Osteocyte (in vitro differentiated cells): ENCODE results near the gene LCN2. TPM values are rescaled to one million over a fixed set of nuclear protein-coding genes. Genes with fewer than 3 reads are reported as not detected.

Source experiments
- DNase-seq: peaks from one replicate; pipeline ENCODE4 v3.0.0; 2021; ENCODE audit warnings: mixed read lengths; ENCODE audit not compliant: unreplicated experiment; ENCODE audit errors: extremely low spot score
- H3K27ac Mint-ChIP-seq: one replicate; pipeline ENCODE4 v1.8.0; 2021; ENCODE audit warnings: mild to moderate bottlenecking, mixed read lengths; ENCODE audit not compliant: unreplicated experiment
- H3K27me3 Mint-ChIP-seq: one replicate; pipeline ENCODE4 v1.8.0; 2021; ENCODE audit warnings: mixed read lengths; ENCODE audit not compliant: unreplicated experiment
- H3K36me3 Mint-ChIP-seq: one replicate; pipeline ENCODE4 v1.8.0; 2021; ENCODE audit warnings: mixed read lengths; ENCODE audit not compliant: unreplicated experiment
- H3K4me1 Mint-ChIP-seq: one replicate; pipeline ENCODE4 v1.8.0; 2021; ENCODE audit warnings: mixed read lengths; ENCODE audit not compliant: unreplicated experiment
- H3K4me3 Mint-ChIP-seq: one replicate; pipeline ENCODE4 v1.8.0; 2021; ENCODE audit warnings: mild to moderate bottlenecking, moderate library complexity, mixed read lengths; ENCODE audit not compliant: unreplicated experiment
- H3K9me3 Mint-ChIP-seq: one replicate; pipeline ENCODE4 v1.8.0; 2021; ENCODE audit warnings: mixed read lengths; ENCODE audit not compliant: unreplicated experiment
- total RNA-seq: library from RNA; stranded (reverse); gene quantifications from 2 replicates; pipeline ENCODE4 v1.2.1, GENCODE V29; 2021
- TF ChIP-seq, protein P1 (sequence below): fragments of 200-600 bp; sonication (generic); IDR thresholded peaks from 2 replicates; pipeline ENCODE4 v1.5.0; 2021; ENCODE audit warnings: antibody characterized with exemption, mild to moderate bottlenecking, moderate library complexity

LCN2 gene
- total RNA-seq, 1 donor from 2014 or later, result not detected

DNA sequence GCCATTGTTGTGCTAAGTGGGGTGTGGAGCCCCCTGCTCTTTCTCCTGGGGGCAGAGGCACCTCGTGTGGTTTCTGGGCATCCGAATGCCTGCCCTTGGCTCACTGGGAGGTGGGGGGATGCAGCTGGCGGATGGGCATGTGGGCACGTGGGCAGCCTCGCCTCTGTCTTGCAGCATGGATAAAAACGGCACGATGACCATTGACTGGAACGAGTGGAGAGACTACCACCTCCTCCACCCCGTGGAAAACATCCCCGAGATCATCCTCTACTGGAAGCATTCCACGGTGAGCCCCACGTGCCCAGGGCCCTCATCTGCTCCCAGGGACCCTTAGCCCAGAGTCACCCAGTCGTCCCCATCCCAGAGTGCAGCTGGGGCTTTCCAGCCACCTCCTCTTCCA lies 47.1 kb upstream of the LCN2 start:
- Mint-ChIP-seq H3K9me3 (no peaks in the 10 kb centered on the region), H3K4me1 (peaks cover 55% of the 10 kb centered on the region), H3K27me3 (no peaks in the 10 kb centered on the region), H3K27ac (peak overlapping the region; percentile 31), H3K36me3 (peaks cover 33% of the 10 kb centered on the region), H3K4me3 (peak overlapping the region; percentile 14)
- TF ChIP-seq, protein P1, sequence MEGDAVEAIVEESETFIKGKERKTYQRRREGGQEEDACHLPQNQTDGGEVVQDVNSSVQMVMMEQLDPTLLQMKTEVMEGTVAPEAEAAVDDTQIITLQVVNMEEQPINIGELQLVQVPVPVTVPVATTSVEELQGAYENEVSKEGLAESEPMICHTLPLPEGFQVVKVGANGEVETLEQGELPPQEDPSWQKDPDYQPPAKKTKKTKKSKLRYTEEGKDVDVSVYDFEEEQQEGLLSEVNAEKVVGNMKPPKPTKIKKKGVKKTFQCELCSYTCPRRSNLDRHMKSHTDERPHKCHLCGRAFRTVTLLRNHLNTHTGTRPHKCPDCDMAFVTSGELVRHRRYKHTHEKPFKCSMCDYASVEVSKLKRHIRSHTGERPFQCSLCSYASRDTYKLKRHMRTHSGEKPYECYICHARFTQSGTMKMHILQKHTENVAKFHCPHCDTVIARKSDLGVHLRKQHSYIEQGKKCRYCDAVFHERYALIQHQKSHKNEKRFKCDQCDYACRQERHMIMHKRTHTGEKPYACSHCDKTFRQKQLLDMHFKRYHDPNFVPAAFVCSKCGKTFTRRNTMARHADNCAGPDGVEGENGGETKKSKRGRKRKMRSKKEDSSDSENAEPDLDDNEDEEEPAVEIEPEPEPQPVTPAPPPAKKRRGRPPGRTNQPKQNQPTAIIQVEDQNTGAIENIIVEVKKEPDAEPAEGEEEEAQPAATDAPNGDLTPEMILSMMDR, result no peak
- DNase-seq, result no peak

DNA sequence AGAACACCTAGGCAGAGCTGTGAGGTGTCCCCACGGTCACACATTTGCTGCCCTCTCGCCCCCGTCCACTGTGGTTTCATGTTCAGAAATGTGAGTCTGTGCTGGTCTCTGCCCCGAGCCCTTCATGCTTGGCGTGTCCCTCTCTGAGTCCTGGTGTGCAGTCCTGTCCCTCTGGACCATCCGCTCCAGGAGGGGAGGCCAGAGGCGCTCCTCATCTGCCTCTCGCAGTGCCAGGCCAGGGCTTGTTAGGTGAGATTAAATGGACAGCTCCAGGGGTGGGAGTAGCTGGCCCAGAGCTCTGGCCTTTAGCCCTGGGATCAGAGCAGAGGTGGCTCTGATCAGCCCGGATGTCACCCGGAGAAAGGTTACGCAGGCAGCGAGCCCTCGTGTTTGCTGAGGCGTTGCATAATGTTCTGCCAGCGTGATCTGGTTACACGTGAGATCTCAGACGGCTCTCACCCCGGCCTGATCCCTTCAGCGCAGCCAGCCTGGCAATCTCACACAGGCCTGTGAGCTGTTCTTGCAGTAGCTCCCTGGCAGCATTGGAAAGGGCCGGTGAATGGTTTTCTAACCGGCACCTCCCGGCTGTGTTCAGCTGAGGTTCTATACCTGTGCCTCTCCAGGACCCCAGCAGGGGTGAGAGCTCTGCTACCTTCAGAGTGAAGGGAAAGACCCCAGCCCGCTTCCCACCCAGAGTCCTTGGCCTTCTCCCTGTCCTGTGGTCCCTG lies 46.2 kb upstream of the LCN2 start:
- no peak overlapping the region for H3K4me3 Mint-ChIP-seq
- H3K27ac Mint-ChIP-seq, result peak overlapping the region; percentile 82
- no peak for DNase-seq
- TF ChIP-seq, protein P1, result no peak
- no peaks in the 10 kb centered on the region for H3K27me3 Mint-ChIP-seq
- peaks cover 38% of the 10 kb centered on the region for H3K36me3 Mint-ChIP-seq
- no peaks in the 10 kb centered on the region for H3K9me3 Mint-ChIP-seq
- peaks cover 47% of the 10 kb centered on the region for H3K4me1 Mint-ChIP-seq

DNA sequence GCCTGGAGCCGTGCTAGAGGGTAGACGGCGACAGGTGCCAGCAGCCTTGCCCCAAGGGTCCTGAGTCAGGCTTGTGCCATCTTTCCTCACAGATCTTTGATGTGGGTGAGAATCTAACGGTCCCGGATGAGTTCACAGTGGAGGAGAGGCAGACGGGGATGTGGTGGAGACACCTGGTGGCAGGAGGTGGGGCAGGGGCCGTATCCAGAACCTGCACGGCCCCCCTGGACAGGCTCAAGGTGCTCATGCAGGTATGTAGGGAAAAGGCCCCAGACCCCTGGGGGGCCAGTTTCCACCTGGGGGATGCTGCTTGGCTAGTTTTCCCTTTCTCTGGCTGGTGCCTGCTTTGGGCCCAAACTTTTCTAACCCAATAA lies 45.7 kb upstream of the LCN2 start:
- Mint-ChIP-seq H3K4me1 (peaks cover 44% of the 10 kb centered on the region), H3K27me3 (no peaks in the 10 kb centered on the region), H3K36me3 (peaks cover 43% of the 10 kb centered on the region), H3K27ac (peak overlapping the region; percentile 82), H3K9me3 (no peaks in the 10 kb centered on the region), H3K4me3 (no peak overlapping the region)
- no peak for DNase-seq
- TF ChIP-seq, protein P1, result peak; percentile 25

DNA sequence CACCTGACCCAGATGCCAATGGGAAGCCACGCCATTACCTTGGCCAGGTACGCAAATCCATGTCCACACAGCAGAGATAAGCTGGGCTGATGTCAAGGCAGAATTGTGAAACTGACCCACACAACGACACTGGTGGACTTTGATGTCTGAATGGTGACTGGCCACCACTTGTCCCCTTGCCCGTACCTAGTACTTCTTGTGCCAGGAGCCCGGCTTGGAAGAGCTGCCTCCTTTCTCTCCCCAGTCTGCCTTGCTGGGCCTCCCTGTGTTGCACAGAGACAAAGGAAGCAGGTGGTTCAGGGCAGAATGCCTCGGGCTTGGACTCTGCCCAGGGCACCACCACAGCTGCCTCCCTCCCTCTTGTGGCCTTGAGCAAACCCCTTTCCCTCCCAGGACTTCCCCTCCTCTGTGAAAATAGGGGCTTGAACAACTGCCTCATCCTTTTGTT lies 45.1 kb upstream of the LCN2 start:
- Mint-ChIP-seq H3K4me3 (no peak overlapping the region), H3K27me3 (no peaks in the 10 kb centered on the region), H3K36me3 (peaks cover 47% of the 10 kb centered on the region), H3K9me3 (no peaks in the 10 kb centered on the region), H3K4me1 (peaks cover 38% of the 10 kb centered on the region), H3K27ac (peak overlapping the region; percentile 82)
- no peak for DNase-seq
- TF ChIP-seq, protein P1, result no peak

DNA sequence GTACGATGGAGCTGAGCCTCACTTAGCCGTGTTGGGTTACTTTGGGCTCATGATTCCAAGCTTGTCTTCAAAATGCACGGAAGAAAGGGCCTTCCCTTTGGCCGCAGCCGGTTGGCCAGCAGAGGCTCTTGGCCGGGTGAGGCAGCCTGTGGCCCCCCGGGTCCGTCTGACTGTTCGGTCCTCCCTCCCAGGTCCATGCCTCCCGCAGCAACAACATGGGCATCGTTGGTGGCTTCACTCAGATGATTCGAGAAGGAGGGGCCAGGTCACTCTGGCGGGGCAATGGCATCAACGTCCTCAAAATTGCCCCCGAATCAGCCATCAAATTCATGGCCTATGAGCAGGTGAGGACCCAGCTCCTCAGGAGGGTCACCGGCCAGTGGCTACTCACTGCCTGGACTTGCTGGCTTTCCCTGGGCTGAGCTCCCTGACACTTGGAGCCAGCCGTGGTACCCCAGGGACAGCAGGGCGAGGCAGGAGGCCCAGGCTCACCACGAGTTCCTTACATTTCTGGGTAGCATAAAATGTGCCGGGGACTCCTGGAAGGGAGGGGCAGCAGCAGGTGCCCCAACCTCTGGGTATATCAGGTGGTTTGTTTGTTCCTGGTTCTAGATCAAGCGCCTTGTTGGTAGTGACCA lies 43.6 kb upstream of the LCN2 start:
- Mint-ChIP-seq H3K36me3 (peaks cover 53% of the 10 kb centered on the region), H3K4me3 (no peak overlapping the region), H3K9me3 (no peaks in the 10 kb centered on the region), H3K27me3 (no peaks in the 10 kb centered on the region), H3K4me1 (peaks cover 24% of the 10 kb centered on the region), H3K27ac (no peak overlapping the region)
- TF ChIP-seq, protein P1, result no peak
- DNase-seq, result no peak
